Mucosa of descending colon (tissue), 3 donors: ENCODE results near the gene ADAM10. TPM values are rescaled to one million over a fixed set of nuclear protein-coding genes. Genes with fewer than 3 reads are reported as not detected.

Source experiments
- ATAC-seq: fragments of 200-7000 bp; cut with Tn5 transposase; one replicate; pipeline ENCODE4 v1.9.1; 2020; ENCODE audit warnings: mild to moderate bottlenecking, moderate library complexity
- DNase-seq, 3 donors: peaks; one replicate each; pipeline ENCODE4 v3.0.0-alpha.2; 2020
- H3K36me3 ChIP-seq: fragments of 200-600 bp; one replicate; pipeline ENCODE4 v1.8.0; 2021; ENCODE audit warnings: low read depth, mild to moderate bottlenecking
- H3K4me1 ChIP-seq: fragments of 200-600 bp; one replicate; pipeline ENCODE4 v1.8.0; 2021; ENCODE audit warnings: low read depth, mild to moderate bottlenecking
- H3K4me3 ChIP-seq: fragments of 200-600 bp; one replicate; pipeline ENCODE4 v1.8.0; 2021; ENCODE audit warnings: mild to moderate bottlenecking
- H3K9me3 ChIP-seq: fragments of 200-600 bp; one replicate; pipeline ENCODE4 v1.8.0; 2021; ENCODE audit warnings: mild to moderate bottlenecking
- intact Hi-C, 2 donors: fragments of 100-400 bp; cut with DNase I in 1 of 2; cut with micrococcal nuclease in 1 of 2; formaldehyde crosslinking; loops; one replicate each; pipeline versions ENCODE4 v1.11.0 to v1.11.1; 2022; cut with DNase I, micrococcal nuclease
- total RNA-seq, 3 donors: library from RNA; stranded (reverse); fragmentation: NEBNext Ultra II Directional in 2 of 3; extraction: Animal tissue kit (Norgen Biotek cat#: 25700) in 2 of 3; gene quantifications; one replicate each; pipeline versions ENCODE4 v1.2.1 to v1.2.4, GENCODE V29; 2021 to 2023
- TF ChIP-seq, protein P1 (sequence below): fragments of 200-600 bp; IDR thresholded peaks from one replicate; pipeline ENCODE4 v1.8.0; 2022; ENCODE audit warnings: antibody characterized with exemption, mild to moderate bottlenecking
- donor health status: DM: no; HTN: no; CAD: no; lungs with moderate emphysema.
- donor health status: DM: no; HTN: no; CAD: no.
- donor health status: DM: no; HTN: yes; CAD: no.

The ADAM10 gene
- total RNA-seq, 3 donors from 2014 or later: 109 to 178 (median 143) TPM

- TF ChIP-seq, protein P1, sequence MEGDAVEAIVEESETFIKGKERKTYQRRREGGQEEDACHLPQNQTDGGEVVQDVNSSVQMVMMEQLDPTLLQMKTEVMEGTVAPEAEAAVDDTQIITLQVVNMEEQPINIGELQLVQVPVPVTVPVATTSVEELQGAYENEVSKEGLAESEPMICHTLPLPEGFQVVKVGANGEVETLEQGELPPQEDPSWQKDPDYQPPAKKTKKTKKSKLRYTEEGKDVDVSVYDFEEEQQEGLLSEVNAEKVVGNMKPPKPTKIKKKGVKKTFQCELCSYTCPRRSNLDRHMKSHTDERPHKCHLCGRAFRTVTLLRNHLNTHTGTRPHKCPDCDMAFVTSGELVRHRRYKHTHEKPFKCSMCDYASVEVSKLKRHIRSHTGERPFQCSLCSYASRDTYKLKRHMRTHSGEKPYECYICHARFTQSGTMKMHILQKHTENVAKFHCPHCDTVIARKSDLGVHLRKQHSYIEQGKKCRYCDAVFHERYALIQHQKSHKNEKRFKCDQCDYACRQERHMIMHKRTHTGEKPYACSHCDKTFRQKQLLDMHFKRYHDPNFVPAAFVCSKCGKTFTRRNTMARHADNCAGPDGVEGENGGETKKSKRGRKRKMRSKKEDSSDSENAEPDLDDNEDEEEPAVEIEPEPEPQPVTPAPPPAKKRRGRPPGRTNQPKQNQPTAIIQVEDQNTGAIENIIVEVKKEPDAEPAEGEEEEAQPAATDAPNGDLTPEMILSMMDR: no peak
- ATAC-seq (no peak), DNase-seq (no peak)
Measured at GRCh38 chr15:58639002-58639756, 110.3 kb downstream of the ADAM10 start.

DNA sequence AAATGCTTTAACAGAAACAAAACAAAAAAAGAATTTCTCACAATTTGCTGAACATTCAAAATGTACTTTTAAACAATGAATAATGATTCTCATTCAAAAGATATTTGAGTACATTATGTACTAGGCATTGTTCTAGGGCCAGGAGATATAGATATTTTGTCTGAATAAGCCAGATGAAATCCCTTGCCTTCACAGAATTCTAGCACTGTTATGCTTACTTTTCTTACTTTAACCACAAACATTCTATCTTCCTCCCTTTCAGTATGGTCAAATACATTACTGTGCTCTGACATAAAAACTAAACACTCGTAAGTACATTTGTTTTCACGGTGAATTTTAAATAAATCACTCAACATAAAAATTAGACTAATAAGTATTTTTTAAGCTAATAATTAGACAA is 116.7 kb downstream of the ADAM10 start:
- DNase-seq (no peak), ATAC-seq (no peak)
- TF ChIP-seq, protein P1: no peak

More at GRCh38 chr15:58639002-58639756, 110.3 kb downstream of the ADAM10 start:
- H3K4me1 ChIP-seq: no peaks in the 10 kb centered on the region
- peaks cover 5% of the 10 kb centered on the region for H3K36me3 ChIP-seq
- H3K4me3 ChIP-seq: no peak overlapping the region
- intact Hi-C loops: no loop called here
- H3K9me3 ChIP-seq: no peaks in the 10 kb centered on the region

DNA sequence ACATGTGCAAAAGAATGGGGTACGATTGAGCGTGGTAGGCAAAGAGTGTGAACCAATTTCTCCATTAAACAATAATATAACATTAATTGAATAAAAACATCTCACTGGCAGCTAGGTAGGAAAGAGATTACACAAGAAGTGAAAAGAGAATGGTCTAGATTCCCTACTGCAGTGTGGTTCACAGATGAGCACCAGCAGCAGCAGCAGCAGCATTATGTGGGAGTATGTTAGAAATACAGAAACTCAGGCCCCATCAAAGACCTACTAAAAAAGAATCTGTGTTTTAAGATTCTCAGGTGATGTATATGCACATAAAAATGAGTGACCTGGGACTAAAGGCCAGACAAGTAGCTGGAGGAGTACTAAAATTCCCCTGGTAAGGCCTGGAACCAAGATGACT is 118.2 kb downstream of the ADAM10 start:
- intact Hi-C loops: no loop called here
- Histone ChIP-seq H3K4me1 (peaks cover 13% of the 10 kb centered on the region), H3K36me3 (no peaks in the 10 kb centered on the region), H3K4me3 (no peak overlapping the region), H3K9me3 (no peaks in the 10 kb centered on the region)
- TF ChIP-seq, protein P1: no peak
- no peak for DNase-seq
- ATAC-seq: no peak

More for the DNA sequence above, 116.7 kb downstream of the ADAM10 start:
- Histone ChIP-seq H3K36me3 (no peaks in the 10 kb centered on the region), H3K9me3 (no peaks in the 10 kb centered on the region), H3K4me3 (no peak overlapping the region), H3K4me1 (peaks cover 9% of the 10 kb centered on the region)
- intact Hi-C loops: no loop called here

GRCh38 chr15:58629625-58630024 is 119.9 kb downstream of the ADAM10 start:
- Histone ChIP-seq H3K9me3 (no peaks in the 10 kb centered on the region), H3K4me1 (peaks cover 13% of the 10 kb centered on the region), H3K4me3 (no peak overlapping the region), H3K36me3 (no peaks in the 10 kb centered on the region)
- ATAC-seq: no peak
- intact Hi-C loops: no loop called here
- TF ChIP-seq, protein P1: no peak
- DNase-seq: no peak

GRCh38 chr15:58628206-58628947 is 121.1 kb downstream of the ADAM10 start:
- peak; percentile 73 for ATAC-seq
- peaks cover 13% of the 10 kb centered on the region for H3K4me1 ChIP-seq
- DNase-seq: no peak
- no peaks in the 10 kb centered on the region for H3K9me3 ChIP-seq
- H3K36me3 ChIP-seq: no peaks in the 10 kb centered on the region
- intact Hi-C loops: no loop called here
- no peak overlapping the region for H3K4me3 ChIP-seq
- TF ChIP-seq, protein P1: no peak
